AG04450 (cell line): ENCODE measurements around the gene ALPK1. TPM values are rescaled to one million over a fixed set of nuclear protein-coding genes. Genes with fewer than 3 reads are reported as not detected.

Source experiments
- CTCF ChIA-PET: fragments of 300-600, 350-600 bp; formaldehyde crosslinking; extraction: SDS; loops from one replicate; lab custom pipeline; 2022; ENCODE audit warnings: antibody characterized with exemption, inconsistent platforms; lab: Charles Lee
- POLR2A ChIA-PET: fragments of 350-600 bp; formaldehyde crosslinking; extraction: SDS; loops from one replicate; lab custom pipeline; 2021; ENCODE audit warnings: antibody characterized with exemption, inconsistent platforms; lab: Yijun Ruan, JAX
- DNase-seq: peaks from one replicate; pipeline ENCODE4 v3.0.0-alpha.2; 2011; ENCODE audit warnings: low read depth, low spot score
- H3K27ac ChIP-seq: one replicate; pipeline ENCODE4 v1.5.1; 2012; ENCODE audit warnings: low read depth, low read length, control low read depth
- H3K27me3 ChIP-seq: one replicate; pipeline ENCODE4 v1.6.0; 2012; ENCODE audit warnings: low read length; ENCODE audit not compliant: control insufficient read depth, insufficient read depth
- H3K4me3 ChIP-seq: 2 replicates; pipeline ENCODE4 v1.5.1; 2011; ENCODE audit warnings: mild to moderate bottlenecking, low read depth, low read length, control low read depth
- H3K9me3 ChIP-seq: 2 replicates; pipeline ENCODE4 v1.5.1; 2012; ENCODE audit warnings: low read length; ENCODE audit not compliant: control insufficient read depth, insufficient read depth
- polyA plus RNA-seq: library from polyadenylated mRNA; depleted of rRNA; stranded (reverse); fragments of >200 nt; gene quantifications from 2 replicates; pipeline ENCODE4 v1.2.3, GENCODE V29; 2011
- TF ChIP-seq, protein P1 (sequence below): IDR thresholded peaks from 2 replicates; pipeline ENCODE4 v1.5.1; 2011; ENCODE audit warnings: low read depth, low read length, control low read depth, inconsistent platforms

Gene ALPK1
- polyA plus RNA-seq, 1 experiment = 14.0 TPM

DNA sequence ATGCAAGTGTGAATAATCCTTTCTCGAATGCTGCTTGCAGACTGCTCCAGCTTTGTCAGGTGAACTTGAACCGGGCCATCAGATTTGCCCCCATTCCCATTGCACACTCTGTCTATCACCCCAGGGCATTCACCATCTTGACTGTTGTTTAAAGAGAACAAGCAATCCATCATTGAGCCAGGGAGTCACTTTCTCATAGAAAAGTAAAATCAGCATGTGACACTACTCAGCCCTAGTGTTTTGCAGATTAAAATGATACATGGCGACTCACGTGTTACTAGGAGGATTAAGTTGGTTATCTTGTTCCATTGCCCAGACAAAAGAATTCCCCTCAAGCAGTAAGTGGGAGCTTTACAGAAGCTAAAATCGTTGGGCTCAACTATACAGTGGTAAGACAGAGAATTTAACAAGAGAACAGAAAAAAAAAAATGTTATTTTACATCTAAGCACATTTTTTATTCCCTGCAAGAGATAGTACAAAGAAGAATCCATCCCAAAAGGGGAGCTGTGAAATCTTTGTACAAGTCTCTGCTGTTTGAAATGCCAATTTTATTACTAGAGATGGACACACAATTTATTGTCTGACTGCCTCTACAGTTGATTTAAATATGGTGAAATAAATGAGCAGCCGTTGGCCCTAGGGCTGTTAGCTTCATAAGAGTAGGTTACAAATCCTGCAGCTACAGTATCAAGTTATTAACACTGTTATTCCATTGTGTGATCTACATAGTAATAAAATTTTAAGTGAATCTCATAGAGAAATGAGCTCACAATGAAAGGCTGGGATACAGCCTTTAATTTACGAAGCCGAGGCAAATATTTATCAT, 151.3 kb downstream of the ALPK1 start:
- POLR2A ChIA-PET = no interaction called here
- H3K9me3 ChIP-seq = no peaks in the 10 kb centered on the region

DNA sequence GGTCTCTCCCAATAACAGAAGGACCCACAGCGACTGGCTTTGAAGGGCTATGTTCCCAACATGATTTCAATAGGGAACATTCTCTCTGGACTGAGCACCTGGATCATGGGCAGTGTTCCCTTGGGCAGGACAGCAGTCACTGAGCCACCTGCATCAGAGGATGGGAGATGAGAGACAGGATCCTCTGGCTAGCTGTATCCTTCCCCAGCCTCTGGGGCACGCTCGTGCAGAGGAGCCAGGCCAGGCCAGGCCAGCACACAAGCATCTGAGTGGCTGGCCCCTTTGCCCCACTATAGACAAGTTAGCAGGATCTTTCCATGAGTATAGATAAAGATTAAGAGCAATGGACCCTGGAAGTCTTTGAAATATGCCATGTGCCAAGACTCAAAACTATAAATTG, 152.5 kb downstream of the ALPK1 start:
- DNase-seq = no peak
- ChIA-PET POLR2A (no interaction called here), CTCF (no interaction called here)
- no peaks in the 10 kb centered on the region for H3K9me3 ChIP-seq
- no peak overlapping the region for H3K27ac ChIP-seq
- H3K27me3 ChIP-seq = no peaks in the 10 kb centered on the region
- no peak overlapping the region for H3K4me3 ChIP-seq
- TF ChIP-seq, protein P1, sequence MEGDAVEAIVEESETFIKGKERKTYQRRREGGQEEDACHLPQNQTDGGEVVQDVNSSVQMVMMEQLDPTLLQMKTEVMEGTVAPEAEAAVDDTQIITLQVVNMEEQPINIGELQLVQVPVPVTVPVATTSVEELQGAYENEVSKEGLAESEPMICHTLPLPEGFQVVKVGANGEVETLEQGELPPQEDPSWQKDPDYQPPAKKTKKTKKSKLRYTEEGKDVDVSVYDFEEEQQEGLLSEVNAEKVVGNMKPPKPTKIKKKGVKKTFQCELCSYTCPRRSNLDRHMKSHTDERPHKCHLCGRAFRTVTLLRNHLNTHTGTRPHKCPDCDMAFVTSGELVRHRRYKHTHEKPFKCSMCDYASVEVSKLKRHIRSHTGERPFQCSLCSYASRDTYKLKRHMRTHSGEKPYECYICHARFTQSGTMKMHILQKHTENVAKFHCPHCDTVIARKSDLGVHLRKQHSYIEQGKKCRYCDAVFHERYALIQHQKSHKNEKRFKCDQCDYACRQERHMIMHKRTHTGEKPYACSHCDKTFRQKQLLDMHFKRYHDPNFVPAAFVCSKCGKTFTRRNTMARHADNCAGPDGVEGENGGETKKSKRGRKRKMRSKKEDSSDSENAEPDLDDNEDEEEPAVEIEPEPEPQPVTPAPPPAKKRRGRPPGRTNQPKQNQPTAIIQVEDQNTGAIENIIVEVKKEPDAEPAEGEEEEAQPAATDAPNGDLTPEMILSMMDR = no peak

More for the DNA sequence above, 151.3 kb downstream of the ALPK1 start:
- H3K4me3 ChIP-seq = no peak overlapping the region
- CTCF ChIA-PET = no interaction called here
- no peaks in the 10 kb centered on the region for H3K27me3 ChIP-seq
- H3K27ac ChIP-seq = no peak overlapping the region
- TF ChIP-seq, protein P1 = no peak
- DNase-seq = no peak

DNA sequence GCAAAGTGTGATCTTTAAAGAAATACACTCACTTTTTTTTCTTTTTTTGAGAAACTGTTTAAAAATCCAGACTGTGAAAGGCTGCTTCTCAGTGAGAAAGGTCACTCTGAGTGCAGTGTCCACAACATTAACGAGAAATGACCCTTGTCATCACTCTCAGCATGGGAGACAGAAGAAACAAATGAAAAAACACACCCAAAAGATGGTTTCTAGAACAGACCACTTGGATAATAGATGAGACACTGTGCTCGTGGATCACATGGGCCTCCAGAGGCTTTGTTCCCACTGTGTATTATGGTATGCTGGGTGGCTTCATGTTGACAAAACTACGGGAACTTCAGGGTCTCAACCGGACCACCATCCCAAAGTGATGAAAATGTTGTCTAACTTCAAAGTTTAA, 153.9 kb downstream of the ALPK1 start:
- POLR2A ChIA-PET = no interaction called here
- no peak for DNase-seq
- H3K9me3 ChIP-seq = no peaks in the 10 kb centered on the region
- TF ChIP-seq, protein P1 = no peak
- H3K27me3 ChIP-seq = no peaks in the 10 kb centered on the region
- H3K27ac ChIP-seq = no peak overlapping the region
- CTCF ChIA-PET = no interaction called here
- no peak overlapping the region for H3K4me3 ChIP-seq

DNA sequence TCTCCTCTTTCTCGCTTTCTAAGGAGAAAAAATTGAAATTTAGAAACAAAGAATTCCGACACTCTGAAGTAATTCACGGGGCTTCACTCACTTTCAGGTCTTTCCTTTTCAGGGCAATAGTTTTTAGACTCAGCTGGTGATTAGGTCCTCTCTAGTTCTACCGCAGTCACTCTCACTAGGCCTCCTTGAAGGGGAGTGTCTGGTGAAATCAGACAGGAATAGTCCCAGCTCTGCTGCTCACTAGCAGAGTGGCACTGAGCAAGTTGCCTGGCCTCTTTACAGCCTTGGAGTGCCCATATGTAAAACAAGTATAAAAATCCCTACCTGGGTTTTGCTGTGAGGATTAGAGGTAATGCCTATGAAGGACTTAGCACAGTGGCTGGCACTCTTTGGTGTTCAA, 154.7 kb downstream of the ALPK1 start:
- H3K27me3 ChIP-seq = no peaks in the 10 kb centered on the region
- no peak overlapping the region for H3K27ac ChIP-seq
- POLR2A ChIA-PET = no interaction called here
- H3K4me3 ChIP-seq = no peak overlapping the region
- TF ChIP-seq, protein P1 = no peak
- no peak for DNase-seq
- CTCF ChIA-PET = no interaction called here
- H3K9me3 ChIP-seq = no peaks in the 10 kb centered on the region

DNA sequence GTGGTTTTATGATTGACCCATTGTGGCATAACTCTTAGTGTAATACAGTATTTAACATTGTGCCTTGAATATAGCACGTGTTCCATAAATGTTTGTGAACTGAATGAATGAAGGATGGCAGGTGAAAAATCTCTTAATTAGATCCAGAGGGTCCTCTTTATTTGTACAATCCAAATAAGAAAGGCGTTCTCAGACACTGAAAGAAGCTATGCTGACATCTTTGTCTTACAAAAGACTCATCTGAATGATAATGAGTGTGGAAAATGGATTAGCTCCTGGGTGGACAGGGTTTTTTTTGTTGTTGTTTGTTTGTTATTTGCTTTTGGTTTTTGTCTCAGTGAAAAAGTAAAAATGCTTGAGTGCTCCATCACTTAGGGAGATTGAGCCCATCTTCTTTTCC, 156.2 kb downstream of the ALPK1 start:
- TF ChIP-seq, protein P1 = no peak

More for the DNA sequence above, 156.2 kb downstream of the ALPK1 start:
- Histone ChIP-seq H3K9me3 (no peaks in the 10 kb centered on the region), H3K27ac (no peak overlapping the region), H3K27me3 (no peaks in the 10 kb centered on the region), H3K4me3 (no peak overlapping the region)
- ChIA-PET POLR2A (no interaction called here), CTCF (no interaction called here)
- DNase-seq = no peak
